ENCODE measurements around the gene EEF1G. TPM values are rescaled to one million over a fixed set of nuclear protein-coding genes. Genes with fewer than 3 reads are reported as not detected.

Gene EEF1G
- polyA plus RNA-seq, 2 of the 4 experiments (the other 2 are of a cell fraction) = 1,570 to 1,728 TPM

DNA sequence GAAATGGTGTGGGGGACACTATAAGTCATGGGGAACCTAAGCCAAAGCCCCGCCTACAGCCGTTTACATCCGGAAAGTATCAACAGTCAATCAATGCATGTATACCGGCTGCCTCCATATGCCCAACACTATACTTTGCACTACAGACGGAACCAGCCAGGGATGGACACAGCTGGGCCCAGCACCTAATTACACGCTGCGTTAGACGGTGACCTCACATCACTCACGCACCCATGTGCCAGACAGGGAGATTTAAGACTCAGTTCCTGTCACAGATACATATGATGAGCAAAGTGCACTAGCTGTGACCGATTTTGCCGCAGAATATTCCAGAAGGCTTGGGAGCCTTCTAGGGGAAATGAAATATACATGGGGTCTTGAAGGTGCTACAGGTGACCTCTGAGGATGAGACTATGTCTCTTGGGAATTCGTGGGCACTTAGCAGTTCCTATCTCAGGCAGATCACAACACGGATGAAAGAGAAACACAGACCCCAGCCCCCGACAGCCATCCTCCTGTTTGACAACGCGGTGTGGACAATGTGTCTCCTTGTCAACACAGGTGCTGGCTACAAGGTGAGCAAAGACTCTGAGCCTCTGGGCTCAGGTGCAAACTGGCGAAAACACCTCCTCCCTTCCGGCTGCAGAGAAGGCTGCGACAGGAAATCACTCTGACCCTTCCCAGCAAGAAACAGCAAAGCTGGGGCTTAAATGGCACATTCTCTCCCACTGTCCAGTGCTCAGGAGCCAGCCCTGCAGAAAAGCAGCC, 35.0 kb downstream of the EEF1G start:
- 80% methylated on average over 19 of the region's 19 CpGs for WGBS (ENCODE audit: missing lambda C conversion rate)
- peak overlapping the region; percentile 96 for H3K4me2 ChIP-seq
- peaks cover 67% of the 10 kb centered on the region for H3K4me1 ChIP-seq
- DNase-seq (ENCODE audit: low read depth in 1 of 2, low spot score in 1 of 2) (no peak), FAIRE-seq (no peak), ATAC-seq (no peak)
- ChIA-PET CTCF (interaction anchor here (0.8 to 14.5 kb wide), 11 partner anchors 11 to 145 kb away, joined by 3 to 322 read pairs (median 7); partner anchors contain the start of gene SCGB1A1), POLR2A (interaction anchor here (0.9 to 1.4 kb wide), 3 partner anchors 35 to 126 kb away, joined by 3 read pairs; partner anchors contain the start of genes C11orf98, CSKMT, EEF1G and TUT1)
- TF ChIP-seq, protein P1, sequence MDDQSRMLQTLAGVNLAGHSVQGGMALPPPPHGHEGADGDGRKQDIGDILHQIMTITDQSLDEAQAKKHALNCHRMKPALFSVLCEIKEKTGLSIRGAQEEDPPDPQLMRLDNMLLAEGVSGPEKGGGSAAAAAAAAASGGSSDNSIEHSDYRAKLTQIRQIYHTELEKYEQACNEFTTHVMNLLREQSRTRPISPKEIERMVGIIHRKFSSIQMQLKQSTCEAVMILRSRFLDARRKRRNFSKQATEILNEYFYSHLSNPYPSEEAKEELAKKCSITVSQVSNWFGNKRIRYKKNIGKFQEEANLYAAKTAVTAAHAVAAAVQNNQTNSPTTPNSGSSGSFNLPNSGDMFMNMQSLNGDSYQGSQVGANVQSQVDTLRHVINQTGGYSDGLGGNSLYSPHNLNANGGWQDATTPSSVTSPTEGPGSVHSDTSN (IDR thresholded peaks at IDR 0.05) = no peak
- TF ChIP-seq, protein P2, sequence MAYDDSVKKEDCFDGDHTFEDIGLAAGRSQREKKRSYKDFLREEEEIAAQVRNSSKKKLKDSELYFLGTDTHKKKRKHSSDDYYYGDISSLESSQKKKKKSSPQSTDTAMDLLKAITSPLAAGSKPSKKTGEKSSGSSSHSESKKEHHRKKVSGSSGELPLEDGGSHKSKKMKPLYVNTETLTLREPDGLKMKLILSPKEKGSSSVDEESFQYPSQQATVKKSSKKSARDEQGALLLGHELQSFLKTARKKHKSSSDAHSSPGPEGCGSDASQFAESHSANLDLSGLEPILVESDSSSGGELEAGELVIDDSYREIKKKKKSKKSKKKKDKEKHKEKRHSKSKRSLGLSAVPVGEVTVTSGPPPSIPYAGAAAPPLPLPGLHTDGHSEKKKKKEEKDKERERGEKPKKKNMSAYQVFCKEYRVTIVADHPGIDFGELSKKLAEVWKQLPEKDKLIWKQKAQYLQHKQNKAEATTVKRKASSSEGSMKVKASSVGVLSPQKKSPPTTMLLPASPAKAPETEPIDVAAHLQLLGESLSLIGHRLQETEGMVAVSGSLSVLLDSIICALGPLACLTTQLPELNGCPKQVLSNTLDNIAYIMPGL (CRISPR knock-in tag; IDR thresholded peaks at IDR 0.05; ENCODE audit: borderline replicate concordance) = no peak
- no peak for TF ChIP-seq KDM1A (IDR thresholded peaks at IDR 0.05; ENCODE audit: low read depth)
- no peak for TF ChIP-seq KDM5A (IDR thresholded peaks at IDR 0.05)
- TF ChIP-seq POLR2AphosphoS2 (conservative IDR thresholded peaks at IDR 0.05; ENCODE audit: low read length) = no peak
- no peak for TF ChIP-seq HOXB13 (CRISPR knock-in tag; IDR thresholded peaks at IDR 0.05; ENCODE audit: low read depth)
- no peak for TF ChIP-seq JUNB (IDR thresholded peaks at IDR 0.05)
- TF ChIP-seq EHMT2 (IDR thresholded peaks at IDR 0.05; ENCODE audit: low read depth) = no peak
- no peak for TF ChIP-seq FOXS1 (CRISPR knock-in tag; IDR thresholded peaks at IDR 0.05)
- TF ChIP-seq ZC3H11A (IDR thresholded peaks at IDR 0.05) = no peak
- TF ChIP-seq RARB (CRISPR knock-in tag; IDR thresholded peaks at IDR 0.05) = no peak
- no peaks in the 10 kb centered on the region for H3K9me3 ChIP-seq
- H3K4me3 ChIP-seq = 0 out of 3 replicates have a peak overlapping the region, but pooled peaks have one; percentile 1
- peak overlapping the region; percentile 97 to 98 for H3K27ac ChIP-seq

DNA sequence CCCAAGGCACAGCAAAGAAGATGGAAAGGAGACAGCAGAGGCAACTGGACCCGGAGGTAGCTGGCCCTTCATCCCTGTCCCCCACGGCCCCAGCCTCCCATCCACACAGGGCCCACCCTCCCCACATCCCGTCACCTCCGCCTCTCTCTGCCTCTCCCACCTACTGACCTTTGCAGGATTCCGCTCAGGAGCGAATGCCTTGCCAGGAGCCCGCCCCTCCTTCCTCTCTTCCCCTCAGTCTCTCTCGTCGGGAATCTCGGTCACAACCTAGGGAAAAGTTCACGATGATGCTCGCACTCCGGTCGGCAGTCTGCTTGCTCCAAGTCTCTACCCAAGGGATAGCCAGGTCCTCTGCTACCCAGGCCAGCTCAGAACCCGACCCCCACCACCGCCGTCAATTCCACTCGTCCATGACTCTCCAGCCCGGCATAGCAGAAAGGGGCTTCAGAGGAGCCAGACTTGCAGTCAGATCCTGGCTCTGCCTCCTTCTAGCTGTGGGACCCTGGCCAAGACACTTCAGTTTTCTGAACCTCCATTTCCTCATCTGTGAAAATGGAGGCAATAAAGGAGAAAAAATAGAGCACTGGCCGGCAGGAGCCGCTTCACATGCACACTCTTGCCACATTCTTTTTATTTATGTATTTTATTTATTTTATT, 37.3 kb downstream of the EEF1G start:
- Histone ChIP-seq H3K4me3 (no peak overlapping the region), H3K4me2 (no peak overlapping the region), H3K9me3 (0 out of 3 replicates have a peak, but pooled peaks cover 2% of the 10 kb centered on the region), H3K4me1 (peaks cover 44% of the 10 kb centered on the region), H3K27ac (peak overlapping the region in 1 of 2 experiments; percentile 1; a peak in 2 of 6 replicates)
- FAIRE-seq = no peak
- TF ChIP-seq BHLHE40 (IDR thresholded peaks at IDR 0.05; ENCODE audit: low read depth, low read length) = no peak
- TF ChIP-seq, protein P1 (IDR thresholded peaks at IDR 0.05) = no peak
- no peak for TF ChIP-seq NFE2L2 (conservative IDR thresholded peaks at IDR 0.05; ENCODE audit: low read length)
- CTCF ChIA-PET = interaction anchor here (0.9 to 14.5 kb wide), 6 partner anchors 8 to 143 kb away, joined by 3 to 322 read pairs (median 105); partner anchors contain the start of gene SCGB1A1
- no peak for ATAC-seq
- no peak for DNase-seq (ENCODE audit: low read depth in 1 of 2, low spot score in 1 of 2)
- WGBS (ENCODE audit: missing lambda C conversion rate) = 91% methylated on average over 21 of the region's 21 CpGs
- POLR2A ChIA-PET = no interaction called here

DNA sequence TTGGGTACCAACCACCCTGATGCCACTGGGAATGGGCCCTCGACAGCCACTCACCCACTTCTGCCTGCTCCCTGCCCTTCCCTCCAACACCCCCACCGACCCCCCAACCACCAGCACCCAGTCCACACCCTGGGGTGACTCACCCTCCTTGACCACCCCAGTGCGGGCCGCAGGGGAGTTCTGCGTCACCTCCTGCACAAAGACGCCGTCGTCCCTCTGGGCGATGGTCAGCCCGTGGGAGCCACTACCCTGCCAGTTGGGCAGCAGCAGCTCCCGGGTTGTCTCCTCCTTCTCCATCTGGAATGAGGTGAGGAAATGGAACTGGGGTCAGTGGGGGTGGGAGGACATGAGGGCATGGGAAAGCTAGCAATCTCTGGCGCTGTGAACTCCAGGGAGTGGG, 37.9 kb downstream of the EEF1G start:
- ChIA-PET CTCF (interaction anchor here (0.6 to 14.5 kb wide), 9 partner anchors 9 to 154 kb away, joined by 3 to 322 read pairs (median 8); partner anchors contain the start of gene SCGB1A1), POLR2A (no interaction called here)
- no peak overlapping the region for H3K4me2 ChIP-seq
- H3K4me1 ChIP-seq = peaks cover 38% of the 10 kb centered on the region
- DNase-seq (ENCODE audit: low read depth in 1 of 2, low spot score in 1 of 2) (no peak), FAIRE-seq (no peak), ATAC-seq (no peak)
- no peak overlapping the region for H3K4me3 ChIP-seq
- H3K27ac ChIP-seq = 0 out of 6 replicates have a peak overlapping the region, but pooled peaks of 1 of the 2 experiments have one; percentile 10
- 0 out of 3 replicates have a peak, but pooled peaks cover 2% of the 10 kb centered on the region for H3K9me3 ChIP-seq
- 87% methylated on average over 2 of the region's 12 CpGs for WGBS (ENCODE audit: missing lambda C conversion rate)
- TF ChIP-seq, protein P3, sequence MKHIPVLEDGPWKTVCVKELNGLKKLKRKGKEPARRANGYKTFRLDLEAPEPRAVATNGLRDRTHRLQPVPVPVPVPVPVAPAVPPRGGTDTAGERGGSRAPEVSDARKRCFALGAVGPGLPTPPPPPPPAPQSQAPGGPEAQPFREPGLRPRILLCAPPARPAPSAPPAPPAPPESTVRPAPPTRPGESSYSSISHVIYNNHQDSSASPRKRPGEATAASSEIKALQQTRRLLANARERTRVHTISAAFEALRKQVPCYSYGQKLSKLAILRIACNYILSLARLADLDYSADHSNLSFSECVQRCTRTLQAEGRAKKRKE (CRISPR knock-in tag; IDR thresholded peaks at IDR 0.05; ENCODE audit: low read depth) = no peak
- TF ChIP-seq HOXB13 (CRISPR knock-in tag; IDR thresholded peaks at IDR 0.05; ENCODE audit: low read depth) (no peak), HOXB5 (CRISPR knock-in tag; IDR thresholded peaks at IDR 0.05) (no peak), CHD2 (IDR thresholded peaks at IDR 0.05; ENCODE audit: low read length, partially characterized antibody) (no peak), EHF (CRISPR knock-in tag; IDR thresholded peaks at IDR 0.05) (no peak), BHLHE40 (IDR thresholded peaks at IDR 0.05; ENCODE audit: low read depth, low read length) (no peak), MAFK (IDR thresholded peaks at IDR 0.05; ENCODE audit: partially characterized antibody) (no peak), TFCP2L1 (CRISPR knock-in tag; IDR thresholded peaks at IDR 0.05) (no peak), USF2 (IDR thresholded peaks at IDR 0.05) (no peak), RAD21 (conservative IDR thresholded peaks at IDR 0.05 in 1 of 2, IDR thresholded peaks at IDR 0.05 in 1 of 2) (no peak), CHD4 (IDR thresholded peaks at IDR 0.05; ENCODE audit: borderline replicate concordance) (no peak), EHMT2 (IDR thresholded peaks at IDR 0.05; ENCODE audit: low read depth) (no peak), NR3C1 (IDR thresholded peaks at IDR 0.05) (no peak), POLR2A (IDR thresholded peaks at IDR 0.05; ENCODE audit: low read length) (no peak), TP53 (CRISPR knock-in tag; IDR thresholded peaks at IDR 0.05) (no peak)

Data from A549 (cell line).